Measurements from ENCODE around the gene SMLR1.

The SMLR1 gene

GRCh38 chr6:130836055-130836640 lies 8.9 kb downstream of the SMLR1 start:
- H3K27ac ChIP-seq: no peak overlapping the region
- TF ChIP-seq CTCF (conservative IDR thresholded peaks at IDR 0.05) (no peak), ZFX (IDR thresholded peaks at IDR 0.05) (no peak)

GRCh38 chr6:130837067-130837466 lies 9.9 kb downstream of the SMLR1 start:
- no peak overlapping the region for H3K27ac ChIP-seq
- TF ChIP-seq ZFX (IDR thresholded peaks at IDR 0.05) (no peak), CTCF (conservative IDR thresholded peaks at IDR 0.05) (no peak)

- TF ChIP-seq ZFX (IDR thresholded peaks at IDR 0.05) (no peak), CTCF (conservative IDR thresholded peaks at IDR 0.05) (no peak)
- no peak overlapping the region for H3K27ac ChIP-seq
These were observed 11.1 kb downstream of the SMLR1 start for GRCh38 chr6:130838250-130838860.

- no peak overlapping the region for H3K27ac ChIP-seq
- TF ChIP-seq ZFX (IDR thresholded peaks at IDR 0.05): no peak
- no peak for TF ChIP-seq CTCF (conservative IDR thresholded peaks at IDR 0.05)
These were observed 11.7 kb downstream of the SMLR1 start for GRCh38 chr6:130838951-130839350.

GRCh38 chr6:130839379-130839778 lies 12.2 kb downstream of the SMLR1 start:
- H3K27ac ChIP-seq: no peak overlapping the region
- TF ChIP-seq ZFX (IDR thresholded peaks at IDR 0.05) (no peak), CTCF (conservative IDR thresholded peaks at IDR 0.05) (no peak)

GRCh38 chr6:130840050-130840449 lies 12.8 kb downstream of the SMLR1 start:
- no peak for TF ChIP-seq CTCF (conservative IDR thresholded peaks at IDR 0.05)
- no peak for TF ChIP-seq ZFX (IDR thresholded peaks at IDR 0.05)
- no peak overlapping the region for H3K27ac ChIP-seq

GRCh38 chr6:130841128-130841728 lies 14.0 kb downstream of the SMLR1 start:
- no peak overlapping the region for H3K27ac ChIP-seq
- TF ChIP-seq ZFX (IDR thresholded peaks at IDR 0.05): no peak
- no peak for TF ChIP-seq CTCF (conservative IDR thresholded peaks at IDR 0.05)

All from C4-2B (cell line).